ENCODE results near the gene CSK.

Gene CSK

GRCh38 chr15:74752011-74752410, 29.9 kb upstream of the CSK start:
- Histone ChIP-seq H3K27ac (no peak overlapping the region), H3K27me3 (no peaks in the 10 kb centered on the region), H3K4me3 (no peak overlapping the region)

GRCh38 chr15:74752531-74752930, 29.3 kb upstream of the CSK start:
- no peaks in the 10 kb centered on the region for H3K4me1 ChIP-seq
- H4K20me1 ChIP-seq: no peaks in the 10 kb centered on the region
- no peaks in the 10 kb centered on the region for H3K36me3 ChIP-seq
- no peak overlapping the region for H3K9ac ChIP-seq
- H3K27me3 ChIP-seq: no peaks in the 10 kb centered on the region
- H3K27ac ChIP-seq: no peak overlapping the region
- H3K4me2 ChIP-seq: no peak overlapping the region
- no peaks in the 10 kb centered on the region for H3K9me3 ChIP-seq
- no peak overlapping the region for H3K4me3 ChIP-seq
- no peak for TF ChIP-seq Cebpa-rat (IDR thresholded peaks at IDR 0.05)

More at GRCh38 chr15:74752011-74752410, 29.9 kb upstream of the CSK start:
- H4K20me1 ChIP-seq: no peaks in the 10 kb centered on the region
- H3K9me3 ChIP-seq: no peaks in the 10 kb centered on the region
- H3K4me2 ChIP-seq: no peak overlapping the region
- TF ChIP-seq Cebpa-rat (IDR thresholded peaks at IDR 0.05): no peak
- no peaks in the 10 kb centered on the region for H3K36me3 ChIP-seq
- no peak overlapping the region for H3K9ac ChIP-seq
- H3K4me1 ChIP-seq: no peaks in the 10 kb centered on the region

GRCh38 chr15:74754593-74755215, 27.2 kb upstream of the CSK start:
- no peak overlapping the region for H3K27ac ChIP-seq
- H3K9ac ChIP-seq: no peak overlapping the region
- H3K36me3 ChIP-seq: no peaks in the 10 kb centered on the region
- no peak overlapping the region for H3K4me3 ChIP-seq
- H3K27me3 ChIP-seq: no peaks in the 10 kb centered on the region
- no peaks in the 10 kb centered on the region for H3K4me1 ChIP-seq
- no peak overlapping the region for H3K4me2 ChIP-seq
- TF ChIP-seq Cebpa-rat (IDR thresholded peaks at IDR 0.05): no peak
- no peaks in the 10 kb centered on the region for H3K9me3 ChIP-seq
- no peaks in the 10 kb centered on the region for H4K20me1 ChIP-seq

GRCh38 chr15:74758736-74759135, 23.1 kb upstream of the CSK start:
- H3K4me1 ChIP-seq: peaks cover 36% of the 10 kb centered on the region
- no peak overlapping the region for H3K4me2 ChIP-seq
- no peaks in the 10 kb centered on the region for H3K27me3 ChIP-seq
- no peaks in the 10 kb centered on the region for H3K36me3 ChIP-seq
- no peak overlapping the region for H3K9ac ChIP-seq
- no peaks in the 10 kb centered on the region for H4K20me1 ChIP-seq
- no peaks in the 10 kb centered on the region for H3K9me3 ChIP-seq
- H3K4me3 ChIP-seq: no peak overlapping the region
- no peak for TF ChIP-seq Cebpa-rat (IDR thresholded peaks at IDR 0.05)
- no peak overlapping the region for H3K27ac ChIP-seq

GRCh38 chr15:74762791-74763150, 19.1 kb upstream of the CSK start:
- H3K27ac ChIP-seq: peak overlapping the region; percentile 81
- H3K36me3 ChIP-seq: no peaks in the 10 kb centered on the region
- H3K4me1 ChIP-seq: peaks cover 38% of the 10 kb centered on the region
- H3K9me3 ChIP-seq: no peaks in the 10 kb centered on the region
- no peaks in the 10 kb centered on the region for H3K27me3 ChIP-seq
- no peak overlapping the region for H3K4me3 ChIP-seq
- no peaks in the 10 kb centered on the region for H4K20me1 ChIP-seq
- peak overlapping the region; percentile 58; the same call in 1 of the 2 replicates for H3K9ac ChIP-seq
- H3K4me2 ChIP-seq: peak overlapping the region; percentile 89
- no peak for TF ChIP-seq Cebpa-rat (IDR thresholded peaks at IDR 0.05)

GRCh38 chr15:74763416-74763815, 18.5 kb upstream of the CSK start:
- Histone ChIP-seq H3K36me3 (no peaks in the 10 kb centered on the region), H3K4me3 (no peak overlapping the region), H3K27me3 (no peaks in the 10 kb centered on the region), H4K20me1 (no peaks in the 10 kb centered on the region), H3K9me3 (no peaks in the 10 kb centered on the region), H3K9ac (no peak overlapping the region; the same call in 1 of the 2 replicates), H3K27ac (peak overlapping the region; percentile 81; the same call in 1 of the 2 replicates), H3K4me1 (peaks cover 41% of the 10 kb centered on the region), H3K4me2 (peak overlapping the region; percentile 89)
- TF ChIP-seq Cebpa-rat (IDR thresholded peaks at IDR 0.05): no peak

GRCh38 chr15:74767167-74768098, 14.4 kb upstream of the CSK start:
- Histone ChIP-seq H3K9me3 (no peaks in the 10 kb centered on the region), H3K27me3 (no peaks in the 10 kb centered on the region), H3K4me2 (no peak overlapping the region), H3K4me1 (peaks cover 44% of the 10 kb centered on the region), H3K4me3 (no peak overlapping the region), H3K36me3 (no peaks in the 10 kb centered on the region), H3K27ac (no peak overlapping the region), H4K20me1 (no peaks in the 10 kb centered on the region), H3K9ac (no peak overlapping the region)
- no peak for TF ChIP-seq Cebpa-rat (IDR thresholded peaks at IDR 0.05)

GRCh38 chr15:74768099-74768770, 13.6 kb upstream of the CSK start:
- peaks cover 44% of the 10 kb centered on the region for H3K4me1 ChIP-seq
- no peaks in the 10 kb centered on the region for H3K36me3 ChIP-seq
- no peaks in the 10 kb centered on the region for H3K9me3 ChIP-seq
- TF ChIP-seq Cebpa-rat (IDR thresholded peaks at IDR 0.05): no peak
- peak overlapping the region; percentile 74 for H3K4me2 ChIP-seq
- no peak overlapping the region for H3K27ac ChIP-seq
- H4K20me1 ChIP-seq: no peaks in the 10 kb centered on the region
- H3K4me3 ChIP-seq: 0 out of 2 replicates have a peak overlapping the region, but pooled peaks have one; percentile 31
- H3K9ac ChIP-seq: no peak overlapping the region
- H3K27me3 ChIP-seq: no peaks in the 10 kb centered on the region

- no peak for TF ChIP-seq Cebpa-rat (IDR thresholded peaks at IDR 0.05)
- H3K9me3 ChIP-seq: no peaks in the 10 kb centered on the region
- peak overlapping the region; percentile 74 for H3K4me2 ChIP-seq
- H4K20me1 ChIP-seq: no peaks in the 10 kb centered on the region
- no peak overlapping the region for H3K9ac ChIP-seq
- no peaks in the 10 kb centered on the region for H3K27me3 ChIP-seq
- H3K36me3 ChIP-seq: no peaks in the 10 kb centered on the region
- H3K27ac ChIP-seq: no peak overlapping the region
- peaks cover 44% of the 10 kb centered on the region for H3K4me1 ChIP-seq
- H3K4me3 ChIP-seq: 0 out of 2 replicates have a peak overlapping the region, but pooled peaks have one; percentile 31
These were observed 13.0 kb upstream of the CSK start for GRCh38 chr15:74768771-74769342.

Data from BLaER1 (cell line).